Liver (tissue), 3 donors: ENCODE measurements around the gene NACA.

Source experiments
- RAD21 ChIP-seq, 2 donors: IDR thresholded peaks; 2 replicates each; pipeline ENCODE4 v1.6.1; 2016; ENCODE audit warnings: antibody characterized with exemption in 2 of 2, mild to moderate bottlenecking in 2 of 2
- SP1 ChIP-seq: IDR thresholded peaks from 2 replicates; pipeline ENCODE4 v1.6.1; 2018; ENCODE audit warnings: antibody characterized with exemption, mild to moderate bottlenecking
- TF ChIP-seq, protein P1 (sequence below): IDR thresholded peaks from 2 replicates; pipeline ENCODE4 v1.6.1; 2016; ENCODE audit warnings: antibody characterized with exemption
- TF ChIP-seq, protein P2 (sequence below): fragments of 150-350 bp; IDR thresholded peaks from 2 replicates; pipeline ENCODE4 v1.5.1; 2017; ENCODE audit warnings: improper control_type of control experiment, low read depth, low read length; ENCODE audit not compliant: missing input control
- TF ChIP-seq, protein P3 (sequence below): IDR thresholded peaks from 2 replicates; pipeline ENCODE4 v1.6.1; 2016; ENCODE audit warnings: antibody characterized with exemption, mild to moderate bottlenecking
- donor health status: healthy.
- donor health status: healthy.

DNA sequence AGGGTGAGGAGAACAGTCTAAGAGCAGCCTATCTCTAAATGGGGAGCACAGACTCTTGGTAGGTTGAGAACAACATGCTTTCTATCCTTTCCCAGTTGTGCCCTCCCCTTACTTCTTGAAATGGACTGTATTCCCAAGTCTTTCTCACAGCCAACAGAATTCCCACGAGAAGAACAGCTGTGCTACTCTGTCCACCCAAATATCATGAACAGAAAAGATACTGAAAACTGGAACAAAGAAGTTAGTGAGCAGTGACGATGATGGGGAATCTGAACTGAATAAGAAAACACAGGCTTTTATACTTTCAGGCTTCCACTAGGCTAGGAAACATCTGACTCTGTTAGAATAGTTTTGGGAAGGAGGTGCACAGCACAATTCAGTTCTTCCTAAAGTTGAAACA lies 3.4 kb downstream of the NACA start:
- TF ChIP-seq, protein P1, sequence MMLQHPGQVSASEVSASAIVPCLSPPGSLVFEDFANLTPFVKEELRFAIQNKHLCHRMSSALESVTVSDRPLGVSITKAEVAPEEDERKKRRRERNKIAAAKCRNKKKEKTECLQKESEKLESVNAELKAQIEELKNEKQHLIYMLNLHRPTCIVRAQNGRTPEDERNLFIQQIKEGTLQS, result no peak
- no peak for TF ChIP-seq RAD21 (IDR thresholded peaks at IDR 0.05)
- TF ChIP-seq, protein P2, sequence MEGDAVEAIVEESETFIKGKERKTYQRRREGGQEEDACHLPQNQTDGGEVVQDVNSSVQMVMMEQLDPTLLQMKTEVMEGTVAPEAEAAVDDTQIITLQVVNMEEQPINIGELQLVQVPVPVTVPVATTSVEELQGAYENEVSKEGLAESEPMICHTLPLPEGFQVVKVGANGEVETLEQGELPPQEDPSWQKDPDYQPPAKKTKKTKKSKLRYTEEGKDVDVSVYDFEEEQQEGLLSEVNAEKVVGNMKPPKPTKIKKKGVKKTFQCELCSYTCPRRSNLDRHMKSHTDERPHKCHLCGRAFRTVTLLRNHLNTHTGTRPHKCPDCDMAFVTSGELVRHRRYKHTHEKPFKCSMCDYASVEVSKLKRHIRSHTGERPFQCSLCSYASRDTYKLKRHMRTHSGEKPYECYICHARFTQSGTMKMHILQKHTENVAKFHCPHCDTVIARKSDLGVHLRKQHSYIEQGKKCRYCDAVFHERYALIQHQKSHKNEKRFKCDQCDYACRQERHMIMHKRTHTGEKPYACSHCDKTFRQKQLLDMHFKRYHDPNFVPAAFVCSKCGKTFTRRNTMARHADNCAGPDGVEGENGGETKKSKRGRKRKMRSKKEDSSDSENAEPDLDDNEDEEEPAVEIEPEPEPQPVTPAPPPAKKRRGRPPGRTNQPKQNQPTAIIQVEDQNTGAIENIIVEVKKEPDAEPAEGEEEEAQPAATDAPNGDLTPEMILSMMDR, result no peak
- no peak for TF ChIP-seq SP1
- TF ChIP-seq, protein P3, sequence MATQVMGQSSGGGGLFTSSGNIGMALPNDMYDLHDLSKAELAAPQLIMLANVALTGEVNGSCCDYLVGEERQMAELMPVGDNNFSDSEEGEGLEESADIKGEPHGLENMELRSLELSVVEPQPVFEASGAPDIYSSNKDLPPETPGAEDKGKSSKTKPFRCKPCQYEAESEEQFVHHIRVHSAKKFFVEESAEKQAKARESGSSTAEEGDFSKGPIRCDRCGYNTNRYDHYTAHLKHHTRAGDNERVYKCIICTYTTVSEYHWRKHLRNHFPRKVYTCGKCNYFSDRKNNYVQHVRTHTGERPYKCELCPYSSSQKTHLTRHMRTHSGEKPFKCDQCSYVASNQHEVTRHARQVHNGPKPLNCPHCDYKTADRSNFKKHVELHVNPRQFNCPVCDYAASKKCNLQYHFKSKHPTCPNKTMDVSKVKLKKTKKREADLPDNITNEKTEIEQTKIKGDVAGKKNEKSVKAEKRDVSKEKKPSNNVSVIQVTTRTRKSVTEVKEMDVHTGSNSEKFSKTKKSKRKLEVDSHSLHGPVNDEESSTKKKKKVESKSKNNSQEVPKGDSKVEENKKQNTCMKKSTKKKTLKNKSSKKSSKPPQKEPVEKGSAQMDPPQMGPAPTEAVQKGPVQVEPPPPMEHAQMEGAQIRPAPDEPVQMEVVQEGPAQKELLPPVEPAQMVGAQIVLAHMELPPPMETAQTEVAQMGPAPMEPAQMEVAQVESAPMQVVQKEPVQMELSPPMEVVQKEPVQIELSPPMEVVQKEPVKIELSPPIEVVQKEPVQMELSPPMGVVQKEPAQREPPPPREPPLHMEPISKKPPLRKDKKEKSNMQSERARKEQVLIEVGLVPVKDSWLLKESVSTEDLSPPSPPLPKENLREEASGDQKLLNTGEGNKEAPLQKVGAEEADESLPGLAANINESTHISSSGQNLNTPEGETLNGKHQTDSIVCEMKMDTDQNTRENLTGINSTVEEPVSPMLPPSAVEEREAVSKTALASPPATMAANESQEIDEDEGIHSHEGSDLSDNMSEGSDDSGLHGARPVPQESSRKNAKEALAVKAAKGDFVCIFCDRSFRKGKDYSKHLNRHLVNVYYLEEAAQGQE, result no peak
